ENCODE data around the gene NEK6.

NEK6 gene

DNA sequence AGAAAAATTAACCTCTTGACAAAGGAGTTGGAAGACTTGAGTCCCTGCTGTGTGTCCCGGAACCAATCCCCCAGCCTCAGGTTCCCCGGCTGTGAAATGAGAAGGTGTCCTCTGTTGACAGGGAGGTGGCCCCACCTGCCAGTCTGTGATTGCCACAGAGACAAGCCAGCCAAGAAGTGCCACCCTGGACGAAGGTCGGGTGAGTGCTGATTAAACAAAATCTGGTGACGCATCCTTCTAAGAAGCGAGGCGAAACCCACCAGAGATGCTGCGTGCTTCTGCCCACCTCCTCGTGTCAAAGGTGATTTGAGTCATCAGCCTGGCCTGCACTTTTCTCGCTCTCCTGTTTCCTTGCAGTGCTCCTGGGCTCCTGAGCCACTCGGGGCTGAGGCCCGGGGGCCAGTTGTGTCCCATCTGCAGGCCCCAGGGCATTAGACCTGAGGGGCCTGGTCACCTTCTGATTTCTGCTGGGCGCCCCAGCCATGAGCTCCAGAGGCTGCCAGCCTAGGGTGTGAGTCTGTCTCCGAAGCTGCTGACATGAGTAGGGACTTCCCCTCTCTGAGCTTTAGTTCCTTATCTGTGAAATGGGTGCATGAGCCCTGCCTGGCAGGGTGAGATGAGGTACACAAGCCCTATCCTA is 28.7 kb downstream of the NEK6 start:
- no peak overlapping the region for H3K4me3 ChIP-seq (ENCODE audit: insufficient read length, low read depth)
- peaks cover 61% of the 10 kb centered on the region for H3K36me3 ChIP-seq (ENCODE audit: insufficient read depth, insufficient read length, low read length)
- H3K9ac ChIP-seq (ENCODE audit: insufficient read length, low read depth): no peak overlapping the region
- peaks cover 13% of the 10 kb centered on the region for H3K4me1 ChIP-seq (ENCODE audit: insufficient read depth, insufficient read length)
- no peak for TF ChIP-seq ZNF274 (IDR thresholded peaks at IDR 0.05; ENCODE audit: low read depth, low read length)
- no peak for TF ChIP-seq SUZ12 (IDR thresholded peaks at IDR 0.05; ENCODE audit: extremely low read depth, insufficient read depth, insufficient read length)
- no peak for TF ChIP-seq YY1 (IDR thresholded peaks at IDR 0.05; ENCODE audit: insufficient read depth, insufficient read length)
- H3K9me3 ChIP-seq (ENCODE audit: insufficient read depth, low read length): no peaks in the 10 kb centered on the region
- DNase-seq (ENCODE audit: low read depth, low spot score): no peak
- H3K27me3 ChIP-seq (ENCODE audit: insufficient read depth, insufficient read length): no peaks in the 10 kb centered on the region

- TF ChIP-seq SUZ12 (IDR thresholded peaks at IDR 0.05; ENCODE audit: extremely low read depth, insufficient read depth, insufficient read length) (no peak), ZNF274 (IDR thresholded peaks at IDR 0.05; ENCODE audit: low read depth, low read length) (no peak), YY1 (IDR thresholded peaks at IDR 0.05; ENCODE audit: insufficient read depth, insufficient read length) (no peak)
- no peak overlapping the region for H3K4me3 ChIP-seq (ENCODE audit: insufficient read length, low read depth)
- no peaks in the 10 kb centered on the region for H3K27me3 ChIP-seq (ENCODE audit: insufficient read depth, insufficient read length)
- no peak overlapping the region for H3K9ac ChIP-seq (ENCODE audit: insufficient read length, low read depth)
- H3K36me3 ChIP-seq (ENCODE audit: insufficient read depth, insufficient read length, low read length): peaks cover 72% of the 10 kb centered on the region
- H3K4me1 ChIP-seq (ENCODE audit: insufficient read depth, insufficient read length): peaks cover 33% of the 10 kb centered on the region
- no peaks in the 10 kb centered on the region for H3K9me3 ChIP-seq (ENCODE audit: insufficient read depth, low read length)
- DNase-seq (ENCODE audit: low read depth, low spot score): no peak
Observed at GRCh38 chr9:124290053-124290591, 32.4 kb downstream of the NEK6 start.

GRCh38 chr9:124290743-124291554 is 33.2 kb downstream of the NEK6 start:
- Histone ChIP-seq H3K9ac (ENCODE audit: insufficient read length, low read depth) (no peak overlapping the region), H3K4me3 (ENCODE audit: insufficient read length, low read depth) (no peak overlapping the region), H3K9me3 (ENCODE audit: insufficient read depth, low read length) (no peaks in the 10 kb centered on the region), H3K36me3 (ENCODE audit: insufficient read depth, insufficient read length, low read length) (peaks cover 74% of the 10 kb centered on the region), H3K27me3 (ENCODE audit: insufficient read depth, insufficient read length) (no peaks in the 10 kb centered on the region), H3K4me1 (ENCODE audit: insufficient read depth, insufficient read length) (peaks cover 36% of the 10 kb centered on the region)
- no peak for TF ChIP-seq SUZ12 (IDR thresholded peaks at IDR 0.05; ENCODE audit: extremely low read depth, insufficient read depth, insufficient read length)
- TF ChIP-seq YY1 (IDR thresholded peaks at IDR 0.05; ENCODE audit: insufficient read depth, insufficient read length): no peak
- no peak for TF ChIP-seq ZNF274 (IDR thresholded peaks at IDR 0.05; ENCODE audit: low read depth, low read length)
- DNase-seq (ENCODE audit: low read depth, low spot score): no peak

- H3K4me1 ChIP-seq (ENCODE audit: insufficient read depth, insufficient read length): peaks cover 45% of the 10 kb centered on the region
- no peak overlapping the region for H3K4me3 ChIP-seq (ENCODE audit: insufficient read length, low read depth)
- no peaks in the 10 kb centered on the region for H3K9me3 ChIP-seq (ENCODE audit: insufficient read depth, low read length)
- TF ChIP-seq SUZ12 (IDR thresholded peaks at IDR 0.05; ENCODE audit: extremely low read depth, insufficient read depth, insufficient read length): no peak
- no peak for TF ChIP-seq ZNF274 (IDR thresholded peaks at IDR 0.05; ENCODE audit: low read depth, low read length)
- TF ChIP-seq YY1 (IDR thresholded peaks at IDR 0.05; ENCODE audit: insufficient read depth, insufficient read length): no peak
- no peak for DNase-seq (ENCODE audit: low read depth, low spot score)
- H3K36me3 ChIP-seq (ENCODE audit: insufficient read depth, insufficient read length, low read length): peaks cover 74% of the 10 kb centered on the region
- H3K9ac ChIP-seq (ENCODE audit: insufficient read length, low read depth): no peak overlapping the region
- no peaks in the 10 kb centered on the region for H3K27me3 ChIP-seq (ENCODE audit: insufficient read depth, insufficient read length)
Observed at GRCh38 chr9:124291801-124292396, 34.1 kb downstream of the NEK6 start.

DNA sequence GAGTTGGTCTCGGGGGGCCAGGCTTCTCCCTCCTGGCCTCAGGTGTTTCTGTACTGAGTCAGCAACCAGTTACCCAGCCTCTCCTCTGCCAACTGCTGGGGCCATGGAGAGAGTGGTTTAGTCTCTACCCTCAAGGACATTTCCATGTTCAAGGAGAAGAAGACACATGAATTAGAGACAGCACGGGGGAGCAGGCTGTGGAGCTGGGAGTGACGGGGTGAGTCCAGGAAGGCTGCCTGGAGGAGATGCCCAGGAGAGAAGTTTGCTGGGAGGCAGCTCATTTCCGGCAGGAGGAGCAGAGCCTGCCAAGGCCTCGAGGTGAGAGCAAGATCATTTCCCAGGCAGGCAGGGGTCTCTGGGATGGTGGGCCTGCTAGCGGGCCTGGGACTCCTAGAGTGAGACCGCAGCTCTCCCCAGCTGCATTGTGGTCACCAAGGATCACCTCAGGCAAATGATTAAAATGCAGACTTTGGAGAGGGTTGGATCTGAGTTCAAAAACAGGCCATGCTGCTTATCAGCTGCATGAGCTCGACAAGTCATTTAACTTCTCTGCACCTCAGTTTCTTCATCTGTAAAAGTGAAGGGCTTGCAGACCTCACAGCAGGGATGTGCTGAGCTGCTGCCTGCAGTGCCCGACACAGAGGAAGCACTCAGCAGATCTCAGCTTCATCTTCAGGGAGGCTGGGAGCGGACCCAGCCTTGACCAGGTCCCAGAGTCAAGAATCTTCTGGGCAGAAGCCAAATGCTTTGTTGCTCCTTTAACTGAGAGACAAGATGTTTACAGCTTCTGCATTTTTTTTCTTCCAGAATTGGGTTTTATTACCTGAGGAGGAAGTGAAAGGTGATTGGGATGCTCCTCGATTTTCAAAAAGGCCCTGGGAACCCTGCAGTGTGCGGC is 35.2 kb downstream of the NEK6 start:
- Histone ChIP-seq H3K27me3 (ENCODE audit: insufficient read depth, insufficient read length) (no peaks in the 10 kb centered on the region), H3K9me3 (ENCODE audit: insufficient read depth, low read length) (no peaks in the 10 kb centered on the region), H3K4me3 (ENCODE audit: insufficient read length, low read depth) (no peak overlapping the region), H3K4me1 (ENCODE audit: insufficient read depth, insufficient read length) (peaks cover 51% of the 10 kb centered on the region), H3K9ac (ENCODE audit: insufficient read length, low read depth) (no peak overlapping the region), H3K36me3 (ENCODE audit: insufficient read depth, insufficient read length, low read length) (peaks cover 69% of the 10 kb centered on the region)
- TF ChIP-seq ZNF274 (IDR thresholded peaks at IDR 0.05; ENCODE audit: low read depth, low read length): no peak
- TF ChIP-seq YY1 (IDR thresholded peaks at IDR 0.05; ENCODE audit: insufficient read depth, insufficient read length): no peak
- TF ChIP-seq SUZ12 (IDR thresholded peaks at IDR 0.05; ENCODE audit: extremely low read depth, insufficient read depth, insufficient read length): no peak
- no peak for DNase-seq (ENCODE audit: low read depth, low spot score)

DNA sequence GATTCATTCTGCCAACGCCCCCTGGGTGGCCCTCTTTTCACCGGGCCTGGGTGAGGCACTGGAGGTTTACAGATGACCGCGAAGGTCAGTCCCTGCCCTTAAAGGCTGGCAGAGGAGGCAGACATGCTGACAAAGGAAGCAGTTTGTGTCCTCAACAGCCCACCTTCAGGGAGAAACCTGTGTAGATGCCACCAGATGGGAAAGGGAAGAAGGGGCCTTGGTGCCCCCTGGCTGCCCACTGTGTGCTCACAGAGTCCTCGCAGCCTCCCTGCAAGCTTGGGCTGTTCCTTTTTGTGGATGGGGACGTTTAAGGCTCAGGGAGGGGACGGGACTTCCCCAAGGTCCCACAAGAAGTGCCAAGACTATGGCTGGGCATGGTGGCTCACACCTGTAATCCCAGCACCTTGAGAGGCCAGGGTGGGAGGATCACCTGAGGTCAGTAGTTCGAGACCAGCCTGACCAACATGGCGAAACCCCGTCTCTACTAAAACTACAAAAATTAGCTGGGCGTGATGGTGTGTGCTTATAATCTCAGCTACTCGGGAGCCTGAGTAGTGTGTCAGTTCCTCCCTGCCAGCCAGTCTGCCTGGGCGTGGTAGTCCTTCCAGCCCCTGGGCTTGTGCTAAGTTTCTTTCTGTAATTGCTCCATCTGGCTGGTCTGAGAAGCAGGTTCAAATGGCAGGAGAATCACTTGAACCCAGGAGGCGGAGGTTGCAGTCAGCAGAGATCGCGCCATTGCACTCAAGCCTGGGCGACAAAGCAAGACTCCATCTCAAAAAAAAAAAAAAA is 36.2 kb downstream of the NEK6 start:
- H3K4me3 ChIP-seq (ENCODE audit: insufficient read length, low read depth): no peak overlapping the region
- no peaks in the 10 kb centered on the region for H3K27me3 ChIP-seq (ENCODE audit: insufficient read depth, insufficient read length)
- H3K9ac ChIP-seq (ENCODE audit: insufficient read length, low read depth): no peak overlapping the region
- peaks cover 59% of the 10 kb centered on the region for H3K4me1 ChIP-seq (ENCODE audit: insufficient read depth, insufficient read length)
- peaks cover 64% of the 10 kb centered on the region for H3K36me3 ChIP-seq (ENCODE audit: insufficient read depth, insufficient read length, low read length)
- H3K9me3 ChIP-seq (ENCODE audit: insufficient read depth, low read length): no peaks in the 10 kb centered on the region
- no peak for TF ChIP-seq SUZ12 (IDR thresholded peaks at IDR 0.05; ENCODE audit: extremely low read depth, insufficient read depth, insufficient read length)
- no peak for TF ChIP-seq ZNF274 (IDR thresholded peaks at IDR 0.05; ENCODE audit: low read depth, low read length)
- no peak for TF ChIP-seq YY1 (IDR thresholded peaks at IDR 0.05; ENCODE audit: insufficient read depth, insufficient read length)
- no peak for DNase-seq (ENCODE audit: low read depth, low spot score)

All from NT2/D1 (cell line).